Activated naive CD4-positive, alpha-beta T cell treated with anti-CD3 and anti-CD28 coated beads, Interleukin-2, amount 10 ng/mL, durations not matched to agents 7 days and 5 days (primary cell): ENCODE results near the gene SUFU.

Experiments used
- CTCF ChIA-PET: fragments of 350-600 bp; sonication (Branson Sonifier 250); formaldehyde crosslinking; loops from one replicate; lab custom pipeline; 2021; ENCODE audit warnings: antibody characterized with exemption; lab: Charles Lee
- DNase-seq: peaks from one replicate; pipeline ENCODE4 v3.0.0-alpha.2; 2020
- H3K27ac Mint-ChIP-seq: one replicate; pipeline ENCODE4 v1.8.0; 2021; ENCODE audit warnings: mild to moderate bottlenecking, moderate library complexity, mixed read lengths
- H3K27me3 Mint-ChIP-seq: one replicate; pipeline ENCODE4 v1.8.0; 2021; ENCODE audit warnings: mild to moderate bottlenecking, mixed read lengths
- H3K36me3 Mint-ChIP-seq: one replicate; pipeline ENCODE4 v1.8.0; 2021; ENCODE audit warnings: mixed read lengths
- H3K4me1 Mint-ChIP-seq: one replicate; pipeline ENCODE4 v1.8.0; 2021; ENCODE audit warnings: mixed read lengths
- H3K4me3 Mint-ChIP-seq: one replicate; pipeline ENCODE4 v1.8.0; 2021; ENCODE audit warnings: mild to moderate bottlenecking, moderate library complexity, mixed read lengths
- H3K9me3 Mint-ChIP-seq: one replicate; pipeline ENCODE4 v1.8.0; 2021; ENCODE audit warnings: mixed read lengths

The SUFU gene

GRCh38 chr10:102559764-102560163, 56.0 kb downstream of the SUFU start:
- no peaks in the 10 kb centered on the region for H3K27me3 Mint-ChIP-seq
- DNase-seq = no peak
- no peaks in the 10 kb centered on the region for H3K36me3 Mint-ChIP-seq
- H3K27ac Mint-ChIP-seq = no peak overlapping the region
- CTCF ChIA-PET = no interaction called here
- peaks cover 10% of the 10 kb centered on the region for H3K4me1 Mint-ChIP-seq
- H3K4me3 Mint-ChIP-seq = no peak overlapping the region
- H3K9me3 Mint-ChIP-seq = no peaks in the 10 kb centered on the region

- Mint-ChIP-seq H3K36me3 (no peaks in the 10 kb centered on the region), H3K27me3 (no peaks in the 10 kb centered on the region), H3K4me3 (no peak overlapping the region), H3K27ac (no peak overlapping the region), H3K9me3 (no peaks in the 10 kb centered on the region), H3K4me1 (no peaks in the 10 kb centered on the region)
- CTCF ChIA-PET = interaction anchor here (0.8 kb wide), 1 partner anchor 31 kb away, joined by 3 read pairs; no protein-coding TSS in a partner anchor
- DNase-seq = no peak
These were observed 60.5 kb downstream of the SUFU start for GRCh38 chr10:102564209-102564834.

GRCh38 chr10:102565793-102566192, 62.0 kb downstream of the SUFU start:
- no peak overlapping the region for H3K27ac Mint-ChIP-seq

GRCh38 chr10:102578782-102579181, 75.0 kb downstream of the SUFU start:
- DNase-seq = no peak
- Mint-ChIP-seq H3K4me3 (no peak overlapping the region), H3K27me3 (no peaks in the 10 kb centered on the region), H3K36me3 (no peaks in the 10 kb centered on the region), H3K27ac (no peak overlapping the region), H3K9me3 (no peaks in the 10 kb centered on the region), H3K4me1 (peaks cover 11% of the 10 kb centered on the region)
- CTCF ChIA-PET = interaction anchor here (1.1 to 1.4 kb wide), 3 partner anchors 71 to 232 kb away, joined by 3 to 4 read pairs (median 4); no protein-coding TSS in a partner anchor

More at GRCh38 chr10:102565793-102566192, 62.0 kb downstream of the SUFU start:
- H3K4me1 Mint-ChIP-seq = no peaks in the 10 kb centered on the region
- H3K36me3 Mint-ChIP-seq = no peaks in the 10 kb centered on the region
- no peak for DNase-seq
- H3K4me3 Mint-ChIP-seq = no peak overlapping the region
- CTCF ChIA-PET = interaction anchor here (0.8 to 0.9 kb wide), 2 partner anchors 18 to 61 kb away, joined by 3 read pairs; no protein-coding TSS in a partner anchor
- H3K27me3 Mint-ChIP-seq = no peaks in the 10 kb centered on the region
- H3K9me3 Mint-ChIP-seq = no peaks in the 10 kb centered on the region

- Mint-ChIP-seq H3K4me3 (no peak overlapping the region), H3K27ac (no peak overlapping the region), H3K36me3 (no peaks in the 10 kb centered on the region), H3K27me3 (no peaks in the 10 kb centered on the region), H3K4me1 (peaks cover 12% of the 10 kb centered on the region), H3K9me3 (no peaks in the 10 kb centered on the region)
- CTCF ChIA-PET = interaction anchor here (1.1 to 1.4 kb wide), 4 partner anchors 71 to 233 kb away, joined by 3 to 4 read pairs (median 4); no protein-coding TSS in a partner anchor
- DNase-seq = no peak
These were observed 75.6 kb downstream of the SUFU start for GRCh38 chr10:102579328-102579727.

GRCh38 chr10:102580230-102580629, 76.5 kb downstream of the SUFU start:
- CTCF ChIA-PET = interaction anchor here (0.7 to 1.4 kb wide), 2 partner anchors 101 to 485 kb away, joined by 3 to 4 read pairs; no protein-coding TSS in a partner anchor
- H3K9me3 Mint-ChIP-seq = no peaks in the 10 kb centered on the region
- no peak for DNase-seq
- H3K27ac Mint-ChIP-seq = no peak overlapping the region
- H3K36me3 Mint-ChIP-seq = no peaks in the 10 kb centered on the region
- H3K4me1 Mint-ChIP-seq = peaks cover 12% of the 10 kb centered on the region
- H3K27me3 Mint-ChIP-seq = no peaks in the 10 kb centered on the region
- no peak overlapping the region for H3K4me3 Mint-ChIP-seq

GRCh38 chr10:102581401-102581800, 77.6 kb downstream of the SUFU start:
- Mint-ChIP-seq H3K27me3 (no peaks in the 10 kb centered on the region), H3K36me3 (no peaks in the 10 kb centered on the region), H3K4me3 (no peak overlapping the region), H3K4me1 (peaks cover 12% of the 10 kb centered on the region), H3K9me3 (no peaks in the 10 kb centered on the region), H3K27ac (no peak overlapping the region)
- CTCF ChIA-PET = interaction anchor here (0.5 to 3.6 kb wide), 4 partner anchors 10 to 103 kb away, joined by 3 to 84 read pairs (median 15); partner anchors contain the start of genes ACTR1A and SUFU
- DNase-seq = no peak

- Mint-ChIP-seq H3K4me1 (peaks cover 12% of the 10 kb centered on the region), H3K36me3 (no peaks in the 10 kb centered on the region), H3K9me3 (no peaks in the 10 kb centered on the region), H3K27me3 (no peaks in the 10 kb centered on the region), H3K4me3 (no peak overlapping the region), H3K27ac (no peak overlapping the region)
- CTCF ChIA-PET = interaction anchor here (0.6 to 3.6 kb wide), 9 partner anchors 10 to 353 kb away, joined by 3 to 84 read pairs (median 4); partner anchors contain the start of genes ACTR1A and SUFU
- no peak for DNase-seq
These were observed 78.3 kb downstream of the SUFU start for GRCh38 chr10:102581981-102582580.

- H3K27me3 Mint-ChIP-seq = no peaks in the 10 kb centered on the region
- H3K36me3 Mint-ChIP-seq = no peaks in the 10 kb centered on the region
- H3K27ac Mint-ChIP-seq = no peak overlapping the region
- H3K4me3 Mint-ChIP-seq = no peak overlapping the region
- H3K4me1 Mint-ChIP-seq = peaks cover 12% of the 10 kb centered on the region
- H3K9me3 Mint-ChIP-seq = no peaks in the 10 kb centered on the region
- peak; percentile 90 for DNase-seq
- CTCF ChIA-PET = interaction anchor here (0.6 to 3.6 kb wide), 39 partner anchors 9 to 358 kb away, joined by 3 to 84 read pairs (median 4); partner anchors contain the start of genes ACTR1A, ELOVL3, FBXL15 and NFKB2
These were observed 80.0 kb downstream of the SUFU start for GRCh38 chr10:102583435-102584417.

GRCh38 chr10:102585026-102585425, 81.3 kb downstream of the SUFU start:
- H3K9me3 Mint-ChIP-seq = no peaks in the 10 kb centered on the region
- H3K4me3 Mint-ChIP-seq = no peak overlapping the region
- CTCF ChIA-PET = interaction anchor here (0.9 to 2.3 kb wide), 6 partner anchors 11 to 358 kb away, joined by 3 to 22 read pairs (median 3); no protein-coding TSS in a partner anchor
- H3K4me1 Mint-ChIP-seq = peaks cover 7% of the 10 kb centered on the region
- no peak overlapping the region for H3K27ac Mint-ChIP-seq
- H3K27me3 Mint-ChIP-seq = no peaks in the 10 kb centered on the region
- DNase-seq = no peak
- H3K36me3 Mint-ChIP-seq = no peaks in the 10 kb centered on the region

- no peak for DNase-seq
- H3K27me3 Mint-ChIP-seq = no peaks in the 10 kb centered on the region
- no peak overlapping the region for H3K4me3 Mint-ChIP-seq
- CTCF ChIA-PET = no interaction called here
- no peaks in the 10 kb centered on the region for H3K36me3 Mint-ChIP-seq
- peaks cover 3% of the 10 kb centered on the region for H3K4me1 Mint-ChIP-seq
- H3K27ac Mint-ChIP-seq = no peak overlapping the region
- H3K9me3 Mint-ChIP-seq = no peaks in the 10 kb centered on the region
These were observed 83.1 kb downstream of the SUFU start for GRCh38 chr10:102586858-102587257.

- H3K27ac Mint-ChIP-seq = no peak overlapping the region
- CTCF ChIA-PET = no interaction called here
- H3K27me3 Mint-ChIP-seq = no peaks in the 10 kb centered on the region
- H3K9me3 Mint-ChIP-seq = no peaks in the 10 kb centered on the region
- H3K4me3 Mint-ChIP-seq = no peak overlapping the region
- DNase-seq = no peak
- no peaks in the 10 kb centered on the region for H3K36me3 Mint-ChIP-seq
- peaks cover under 1% of the 10 kb centered on the region for H3K4me1 Mint-ChIP-seq
These were observed 85.1 kb downstream of the SUFU start for GRCh38 chr10:102588875-102589274.

- no peaks in the 10 kb centered on the region for H3K27me3 Mint-ChIP-seq
- H3K36me3 Mint-ChIP-seq = peaks cover 3% of the 10 kb centered on the region
- CTCF ChIA-PET = interaction anchor here (1.1 kb wide), 1 partner anchor 90 kb away, joined by 3 read pairs; no protein-coding TSS in a partner anchor
- no peak overlapping the region for H3K27ac Mint-ChIP-seq
- H3K4me1 Mint-ChIP-seq = no peaks in the 10 kb centered on the region
- no peak overlapping the region for H3K4me3 Mint-ChIP-seq
- DNase-seq = no peak
- no peaks in the 10 kb centered on the region for H3K9me3 Mint-ChIP-seq
These were observed 89.5 kb downstream of the SUFU start for GRCh38 chr10:102593074-102593803.
